Upper lobe of left lung (tissue), 4 donors: ENCODE results near the gene KPNA6.

ENCODE experiments used
- CTCF ChIP-seq, 6 experiments: fragments of 450-650 bp in 4 of 6; fragments of 200-600 bp in 2 of 6; sonication (generic) in 2 of 6; IDR thresholded peaks; one replicate each; pipeline ENCODE4 v1.5.1; 2016 to 2019; ENCODE audit warnings: antibody characterized with exemption in 6 of 6
- POLR2A ChIP-seq, 4 donors: fragments of 450-650 bp; IDR thresholded peaks; one replicate each; pipeline ENCODE4 v1.5.1; 2016 to 2017; ENCODE audit warnings: antibody characterized with exemption in 4 of 4, mild to moderate bottlenecking in 2 of 4

- TF ChIP-seq POLR2A (IDR thresholded peaks at IDR 0.05): no peak
- no peak for TF ChIP-seq CTCF (IDR thresholded peaks at IDR 0.05)
Observed at GRCh38 chr1:32201011-32201855, 93.4 kb downstream of the KPNA6 start.
